Epithelial cell of esophagus (primary cell): ENCODE measurements around the gene TRHDE.

Source experiments
- DNase-seq: peaks from one replicate; pipeline ENCODE4 v3.0.0; 2010; ENCODE audit warnings: low read depth
- H3K4me3 ChIP-seq: 2 replicates; pipeline ENCODE4 v1.5.1; 2011; ENCODE audit warnings: mild to moderate bottlenecking, low read length, control low read depth
- CTCF ChIP-seq: IDR thresholded peaks from 2 replicates; pipeline ENCODE4 v1.5.1; 2011; ENCODE audit warnings: low read depth, mild to moderate bottlenecking, low read length, control low read depth, inconsistent platforms; ENCODE audit not compliant: insufficient read depth; ENCODE audit errors: missing control alignments

The TRHDE gene

GRCh38 chr12:72716221-72716620 lies 444.1 kb downstream of the TRHDE start:
- no peak for DNase-seq
- TF ChIP-seq CTCF: no peak
- no peak overlapping the region for H3K4me3 ChIP-seq

GRCh38 chr12:72717036-72717435 lies 444.9 kb downstream of the TRHDE start:
- no peak for TF ChIP-seq CTCF
- H3K4me3 ChIP-seq: no peak overlapping the region
- DNase-seq: no peak
